ENCODE results near the gene CD47.

The CD47 gene

GRCh38 chr3:108018552-108018951 is 72.3 kb downstream of the CD47 start:
- in situ Hi-C loops (cut with MboI; ENCODE audit: low pct_unique_long_range_greater_than_20kb, low sequenced_read_pairs, unreplicated experiment), result no loop called here
- TF ChIP-seq, protein P1, sequence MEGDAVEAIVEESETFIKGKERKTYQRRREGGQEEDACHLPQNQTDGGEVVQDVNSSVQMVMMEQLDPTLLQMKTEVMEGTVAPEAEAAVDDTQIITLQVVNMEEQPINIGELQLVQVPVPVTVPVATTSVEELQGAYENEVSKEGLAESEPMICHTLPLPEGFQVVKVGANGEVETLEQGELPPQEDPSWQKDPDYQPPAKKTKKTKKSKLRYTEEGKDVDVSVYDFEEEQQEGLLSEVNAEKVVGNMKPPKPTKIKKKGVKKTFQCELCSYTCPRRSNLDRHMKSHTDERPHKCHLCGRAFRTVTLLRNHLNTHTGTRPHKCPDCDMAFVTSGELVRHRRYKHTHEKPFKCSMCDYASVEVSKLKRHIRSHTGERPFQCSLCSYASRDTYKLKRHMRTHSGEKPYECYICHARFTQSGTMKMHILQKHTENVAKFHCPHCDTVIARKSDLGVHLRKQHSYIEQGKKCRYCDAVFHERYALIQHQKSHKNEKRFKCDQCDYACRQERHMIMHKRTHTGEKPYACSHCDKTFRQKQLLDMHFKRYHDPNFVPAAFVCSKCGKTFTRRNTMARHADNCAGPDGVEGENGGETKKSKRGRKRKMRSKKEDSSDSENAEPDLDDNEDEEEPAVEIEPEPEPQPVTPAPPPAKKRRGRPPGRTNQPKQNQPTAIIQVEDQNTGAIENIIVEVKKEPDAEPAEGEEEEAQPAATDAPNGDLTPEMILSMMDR (IDR thresholded peaks at IDR 0.05; ENCODE audit: extremely low read depth, insufficient read depth, missing control alignments), result no peak
- no peak for DNase-seq (ENCODE audit: low spot score)

GRCh38 chr3:108017587-108017986 is 73.2 kb downstream of the CD47 start:
- TF ChIP-seq, protein P1 (IDR thresholded peaks at IDR 0.05; ENCODE audit: extremely low read depth, insufficient read depth, missing control alignments), result no peak
- DNase-seq (ENCODE audit: low spot score), result no peak
- in situ Hi-C loops (cut with MboI; ENCODE audit: low pct_unique_long_range_greater_than_20kb, low sequenced_read_pairs, unreplicated experiment), result no loop called here

DNA sequence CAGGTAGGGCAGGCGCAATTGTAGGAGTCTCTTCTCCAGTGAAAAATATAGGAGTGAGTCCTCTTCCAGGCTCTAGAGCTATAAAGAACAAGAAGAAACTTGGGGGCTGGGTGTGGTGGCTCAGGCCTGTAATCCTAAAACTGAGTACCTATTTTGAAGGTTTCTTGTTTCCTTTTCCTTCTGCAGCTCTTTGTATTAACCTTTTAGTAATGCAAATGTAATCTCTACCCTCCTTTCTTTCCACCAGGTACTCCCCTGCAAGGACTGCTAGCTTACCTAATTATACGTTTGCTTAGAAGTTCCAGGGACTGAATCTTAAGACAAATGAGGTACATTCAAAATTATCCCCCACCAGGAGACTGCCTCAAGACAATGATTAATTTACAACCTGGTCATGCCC is 75.9 kb downstream of the CD47 start:
- in situ Hi-C loops (cut with MboI; ENCODE audit: low pct_unique_long_range_greater_than_20kb, low sequenced_read_pairs, unreplicated experiment), result no loop called here
- TF ChIP-seq, protein P1 (IDR thresholded peaks at IDR 0.05; ENCODE audit: extremely low read depth, insufficient read depth, missing control alignments), result no peak
- DNase-seq (ENCODE audit: low spot score), result no peak

DNA sequence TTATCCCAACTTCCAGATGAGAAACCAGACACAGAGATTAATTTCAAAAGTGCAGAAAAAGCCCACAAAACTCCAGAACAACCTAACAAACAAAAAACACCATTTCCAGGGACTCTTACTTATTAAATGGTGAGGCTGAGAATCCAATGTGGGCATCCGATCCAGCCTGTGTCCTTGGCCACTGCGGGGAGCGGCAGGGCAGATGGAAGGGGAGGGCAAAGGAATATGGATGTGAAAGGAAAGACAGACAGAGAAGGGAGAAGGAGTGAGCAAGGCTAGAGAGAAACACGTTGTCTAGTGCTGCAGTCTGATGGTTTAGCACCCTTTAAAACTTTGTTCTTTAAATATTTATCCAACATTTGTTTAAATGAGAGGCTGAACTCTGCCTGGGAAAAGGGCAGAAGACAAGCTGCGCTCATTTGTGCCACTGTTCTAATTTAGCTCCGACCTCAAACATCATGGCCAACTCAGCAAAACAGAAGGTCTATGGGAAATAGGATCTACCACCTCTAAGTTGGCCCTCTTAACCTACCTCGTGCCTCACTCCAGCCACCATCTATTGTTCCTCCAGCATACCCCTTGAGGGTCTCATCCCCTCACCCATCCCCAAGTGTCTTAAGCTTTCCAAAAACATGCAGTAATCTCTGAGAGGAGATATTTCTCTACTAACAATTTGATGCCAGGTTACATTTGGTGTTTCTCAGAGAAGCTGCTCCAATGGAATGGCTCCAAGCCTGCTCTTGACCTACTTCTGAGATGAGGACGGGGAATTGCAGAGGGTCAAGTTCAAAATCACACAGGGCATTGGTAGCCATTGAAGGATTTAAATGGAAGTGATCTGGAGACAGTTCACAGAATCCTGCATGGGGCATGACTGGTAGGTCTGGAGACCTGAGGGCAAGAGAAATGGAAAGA is 77.4 kb downstream of the CD47 start:
- no peak for DNase-seq (ENCODE audit: low spot score)
- in situ Hi-C loops (cut with MboI; ENCODE audit: low pct_unique_long_range_greater_than_20kb, low sequenced_read_pairs, unreplicated experiment), result no loop called here
- TF ChIP-seq, protein P1 (IDR thresholded peaks at IDR 0.05; ENCODE audit: extremely low read depth, insufficient read depth, missing control alignments), result no peak

DNA sequence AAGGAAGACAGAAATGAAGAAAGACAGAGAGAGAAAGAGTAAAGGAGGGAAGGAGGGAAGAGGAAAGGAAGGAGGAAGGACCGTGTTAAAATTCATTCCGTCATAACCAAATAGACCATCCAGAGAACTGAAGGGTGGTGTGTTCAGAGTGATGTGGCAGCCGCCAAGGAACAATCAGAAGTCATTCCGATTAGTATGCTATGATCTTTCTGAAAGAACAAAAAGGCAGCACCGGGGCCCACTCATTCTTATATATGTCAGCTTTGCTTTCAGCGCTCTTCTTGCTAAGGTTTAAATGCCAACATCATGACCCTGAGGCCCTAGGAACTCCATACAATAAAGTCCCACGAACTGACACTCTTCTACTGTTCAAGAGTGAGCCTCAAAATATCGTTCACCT is 78.5 kb downstream of the CD47 start:
- no peak for DNase-seq (ENCODE audit: low spot score)
- in situ Hi-C loops (cut with MboI; ENCODE audit: low pct_unique_long_range_greater_than_20kb, low sequenced_read_pairs, unreplicated experiment), result no loop called here
- TF ChIP-seq, protein P1 (IDR thresholded peaks at IDR 0.05; ENCODE audit: extremely low read depth, insufficient read depth, missing control alignments), result no peak

GRCh38 chr3:108011616-108012015 is 79.2 kb downstream of the CD47 start:
- no peak for DNase-seq (ENCODE audit: low spot score)
- in situ Hi-C loops (cut with MboI; ENCODE audit: low pct_unique_long_range_greater_than_20kb, low sequenced_read_pairs, unreplicated experiment), result no loop called here
- TF ChIP-seq, protein P1 (IDR thresholded peaks at IDR 0.05; ENCODE audit: extremely low read depth, insufficient read depth, missing control alignments), result no peak
